Gastrocnemius medialis (tissue), 4 donors: ENCODE results near the gene CISD2.

Experiments used
- CTCF ChIP-seq, 5 experiments: fragments of 450-650 bp in 3 of 5; fragments of 200-600 bp in 2 of 5; sonication (generic) in 2 of 5; IDR thresholded peaks in 4 of 5; conservative IDR thresholded peaks in 1 of 5; 1 replicate in 4 of 5; 2 replicates in 1 of 5; pipeline ENCODE4 v1.5.1; 2016 to 2019; ENCODE audit warnings: antibody characterized with exemption in 5 of 5, mild to moderate bottlenecking in 3 of 5, moderate library complexity in 3 of 5
- POLR2A ChIP-seq, 2 donors: fragments of 450-650 bp; IDR thresholded peaks; one replicate each; pipeline ENCODE4 v1.6.1; 2017; ENCODE audit warnings: antibody characterized with exemption in 2 of 2, mild to moderate bottlenecking in 2 of 2, moderate library complexity in 2 of 2

- TF ChIP-seq POLR2A (IDR thresholded peaks at IDR 0.05): no peak
- no peak for TF ChIP-seq CTCF (IDR thresholded peaks at IDR 0.05 in 4 of 5, conservative IDR thresholded peaks at IDR 0.05 in 1 of 5)
These were observed 24.9 kb upstream of the CISD2 start for GRCh38 chr4:102843938-102844337.
